NCI-H446 (cell line): ENCODE results near the gene SYT4.

Experiments
- DNase-seq, 2 experiments: peaks; one replicate each; lab custom pipeline; 2025; lab: John Stamatoyannopoulos, UW

The SYT4 gene

DNA sequence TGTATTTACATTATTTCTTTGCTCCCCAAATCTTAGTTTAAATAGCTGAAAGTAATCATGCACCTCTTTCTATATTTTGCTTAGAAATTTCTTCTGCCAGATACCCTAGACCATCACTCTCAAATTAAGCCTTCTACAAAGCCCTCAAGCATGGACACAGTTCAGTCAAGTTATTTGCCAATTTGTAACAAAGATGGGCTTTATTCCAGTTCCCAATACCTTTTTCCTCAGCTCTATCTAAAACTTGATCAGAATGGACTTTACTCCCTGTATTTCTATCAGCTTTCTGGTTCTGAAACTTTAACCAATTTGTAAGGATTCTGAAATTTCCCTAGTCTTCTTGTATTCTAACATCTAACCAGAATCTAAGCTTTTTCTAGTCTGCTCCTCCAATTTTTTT is 56.6 kb downstream of the SYT4 start:
- no peak for DNase-seq
